ENCODE results near the gene TSPEAR. TPM values are rescaled to one million over a fixed set of nuclear protein-coding genes. Genes with fewer than 3 reads are reported as not detected.

Gene TSPEAR
- total RNA-seq, 2 experiments from 2014 or later: not detected

- BruUV-seq (replicated peaks): no TSS peak
These were observed 200.7 kb downstream of the TSPEAR start for GRCh38 chr21:44510508-44511218.

GRCh38 chr21:44510109-44510507 lies 201.3 kb downstream of the TSPEAR start:
- no peak overlapping the region for H2AFZ ChIP-seq (ENCODE audit: low read length)
- no peaks in the 10 kb centered on the region for H3K9me2 ChIP-seq (ENCODE audit: insufficient read depth, low read length)
- no peak overlapping the region for H3K27ac ChIP-seq (ENCODE audit: low read depth, low read length, poor library complexity, severe bottlenecking)
- no peak for DNase-seq (ENCODE audit: low spot score)
- H3K9me3 ChIP-seq (ENCODE audit: low read length): no peaks in the 10 kb centered on the region
- H4K20me1 ChIP-seq (ENCODE audit: insufficient read depth, low read length): no peaks in the 10 kb centered on the region
- intact Hi-C loops (cut with micrococcal nuclease; ENCODE audit: unreplicated experiment): loop anchor here (1.0 kb wide), 1 partner anchor 283 kb away; no protein-coding TSS in a partner anchor
- no peak overlapping the region for H3K4me3 ChIP-seq (ENCODE audit: low read depth, low read length, poor library complexity, severe bottlenecking)
- no peaks in the 10 kb centered on the region for H3K79me2 ChIP-seq (ENCODE audit: insufficient read depth, low read depth, low read length)
- no peak overlapping the region for H3K4me2 ChIP-seq (ENCODE audit: low read length)
- TF ChIP-seq CTCF (conservative IDR thresholded peaks at IDR 0.05; ENCODE audit: low read length) (no peak), EZH2phosphoT487 (IDR thresholded peaks at IDR 0.05; ENCODE audit: borderline replicate concordance, low read depth, low read length) (no peak)
- H3K36me3 ChIP-seq (ENCODE audit: insufficient read depth, low read length): no peaks in the 10 kb centered on the region
- BruUV-seq (replicated peaks): no TSS peak
- H3K4me1 ChIP-seq (ENCODE audit: insufficient read depth, low read length, poor library complexity, severe bottlenecking): no peaks in the 10 kb centered on the region
- POLR2A ChIA-PET: no interaction called here
- CTCF ChIA-PET (ENCODE audit: unreplicated experiment): interaction anchor here (0.6 kb wide), 1 partner anchor 22 kb away, joined by 3 read pairs; no protein-coding TSS in a partner anchor

More at GRCh38 chr21:44510508-44511218, 200.7 kb downstream of the TSPEAR start:
- Histone ChIP-seq H3K9me3 (ENCODE audit: low read length) (no peaks in the 10 kb centered on the region), H3K27ac (ENCODE audit: low read depth, low read length, poor library complexity, severe bottlenecking) (no peak overlapping the region), H3K4me1 (ENCODE audit: insufficient read depth, low read length, poor library complexity, severe bottlenecking) (no peaks in the 10 kb centered on the region), H3K36me3 (ENCODE audit: insufficient read depth, low read length) (no peaks in the 10 kb centered on the region), H3K4me3 (ENCODE audit: low read depth, low read length, poor library complexity, severe bottlenecking) (no peak overlapping the region), H4K20me1 (ENCODE audit: insufficient read depth, low read length) (no peaks in the 10 kb centered on the region), H3K4me2 (ENCODE audit: low read length) (no peak overlapping the region), H3K9me2 (ENCODE audit: insufficient read depth, low read length) (no peaks in the 10 kb centered on the region), H2AFZ (ENCODE audit: low read length) (no peak overlapping the region), H3K79me2 (ENCODE audit: insufficient read depth, low read depth, low read length) (no peaks in the 10 kb centered on the region)
- peak; percentile 66 for DNase-seq (ENCODE audit: low spot score)
- ChIA-PET POLR2A (no interaction called here), CTCF (ENCODE audit: unreplicated experiment) (no interaction called here)
- intact Hi-C loops (cut with micrococcal nuclease; ENCODE audit: unreplicated experiment): loop anchor here (1.0 kb wide), 1 partner anchor 283 kb away; no protein-coding TSS in a partner anchor
- TF ChIP-seq EZH2phosphoT487 (IDR thresholded peaks at IDR 0.05; ENCODE audit: borderline replicate concordance, low read depth, low read length): no peak
- peak; percentile 87 for TF ChIP-seq CTCF (conservative IDR thresholded peaks at IDR 0.05; ENCODE audit: low read length)

GRCh38 chr21:44509539-44509938 lies 201.8 kb downstream of the TSPEAR start:
- H4K20me1 ChIP-seq (ENCODE audit: insufficient read depth, low read length): no peaks in the 10 kb centered on the region
- no peak overlapping the region for H2AFZ ChIP-seq (ENCODE audit: low read length)
- ChIA-PET POLR2A (no interaction called here), CTCF (ENCODE audit: unreplicated experiment) (interaction anchor here (0.6 kb wide), 1 partner anchor 22 kb away, joined by 3 read pairs; no protein-coding TSS in a partner anchor)
- no TSS peak for BruUV-seq (replicated peaks)
- intact Hi-C loops (cut with micrococcal nuclease; ENCODE audit: unreplicated experiment): no loop called here
- H3K27ac ChIP-seq (ENCODE audit: low read depth, low read length, poor library complexity, severe bottlenecking): no peak overlapping the region
- H3K36me3 ChIP-seq (ENCODE audit: insufficient read depth, low read length): no peaks in the 10 kb centered on the region
- no peaks in the 10 kb centered on the region for H3K4me1 ChIP-seq (ENCODE audit: insufficient read depth, low read length, poor library complexity, severe bottlenecking)
- H3K9me3 ChIP-seq (ENCODE audit: low read length): no peaks in the 10 kb centered on the region
- no peak overlapping the region for H3K4me3 ChIP-seq (ENCODE audit: low read depth, low read length, poor library complexity, severe bottlenecking)
- DNase-seq (ENCODE audit: low spot score): peak; percentile 11
- no peaks in the 10 kb centered on the region for H3K79me2 ChIP-seq (ENCODE audit: insufficient read depth, low read depth, low read length)
- TF ChIP-seq CTCF (conservative IDR thresholded peaks at IDR 0.05; ENCODE audit: low read length) (peak; percentile 42; the same call in 1 of the 2 replicates), EZH2phosphoT487 (IDR thresholded peaks at IDR 0.05; ENCODE audit: borderline replicate concordance, low read depth, low read length) (no peak)
- H3K9me2 ChIP-seq (ENCODE audit: insufficient read depth, low read length): no peaks in the 10 kb centered on the region
- H3K4me2 ChIP-seq (ENCODE audit: low read length): no peak overlapping the region

Data from OCI-LY7 (cell line).